ENCODE results near the gene LRRC25.

GRCh38 chr19:18427080-18427742 is 29.8 kb upstream of the LRRC25 start:
- no peak for TF ChIP-seq CTCF (IDR thresholded peaks at IDR 0.05)
- TF ChIP-seq POLR2A (IDR thresholded peaks at IDR 0.05), result no peak
